IMR-90 (cell line): ENCODE measurements around the gene UGT8. TPM values are rescaled to one million over a fixed set of nuclear protein-coding genes. Genes with fewer than 3 reads are reported as not detected.

Source experiments
- ATAC-seq: fragments of 200-7000 bp; cut with Tn5 transposase; 2 replicates; pipeline ENCODE4 v1.9.1; 2020; ENCODE audit warnings: low read depth, mild to moderate bottlenecking, moderate library complexity
- BruUV-seq: library from RNA; stranded (reverse); fragments of 400-500 nt; replicated peaks from 2 replicates; lab custom pipeline; 2021; lab: Mats Ljungman, UMichigan
- CTCF ChIA-PET: fragments of 300-600 bp; formaldehyde crosslinking; extraction: SDS; loops from one replicate; lab custom pipeline; 2021; ENCODE audit warnings: antibody characterized with exemption; lab: Yijun Ruan, JAX
- POLR2A ChIA-PET: fragments of 300-600 bp; sonication (Branson Sonifier 250); formaldehyde crosslinking; loops from one replicate; lab custom pipeline; 2022; ENCODE audit warnings: antibody characterized with exemption; ENCODE audit not compliant: unreplicated experiment; lab: Charles Lee
- DNase-seq: peaks from one replicate; pipeline ENCODE4 v3.0.0; 2013
- H2AFZ ChIP-seq: replicated peaks from 2 replicates; pipeline ENCODE3; 2013; ENCODE audit warnings: low read length, mild to moderate bottlenecking; ENCODE audit not compliant: poor library complexity
- H2AK5ac ChIP-seq: 2 replicates; pipeline ENCODE4 v1.6.1; 2013; ENCODE audit warnings: low read depth, low read length, inconsistent platforms
- H2AK9ac ChIP-seq: replicated peaks from 2 replicates; pipeline ENCODE3; 2013; ENCODE audit warnings: mild to moderate bottlenecking, low read depth, low read length, moderate library complexity; ENCODE audit not compliant: poor library complexity
- H2BK120ac ChIP-seq: 2 replicates; pipeline ENCODE4 v1.6.1; 2013; ENCODE audit warnings: low read depth, low read length, inconsistent platforms
- H2BK15ac ChIP-seq: 3 replicates; pipeline ENCODE4 v1.6.1; 2013; ENCODE audit warnings: low read depth, low read length, inconsistent platforms
- H2BK20ac ChIP-seq: 2 replicates; pipeline ENCODE4 v1.6.1; 2013; ENCODE audit warnings: low read depth, mild to moderate bottlenecking, inconsistent platforms, low read length, moderate library complexity
- H2BK5ac ChIP-seq: 2 replicates; pipeline ENCODE4 v1.6.1; 2013; ENCODE audit warnings: mild to moderate bottlenecking, low read depth, low read length, inconsistent platforms; ENCODE audit not compliant: poor library complexity, severe bottlenecking
- H3K14ac ChIP-seq: replicated peaks from 2 replicates; pipeline ENCODE4 v1.6.1; 2013; ENCODE audit warnings: low read depth, low read length, inconsistent platforms
- H3K18ac ChIP-seq: 2 replicates; pipeline ENCODE4 v1.6.1; 2013; ENCODE audit warnings: low read depth, low read length, control low read depth
- H3K23ac ChIP-seq: 2 replicates; pipeline ENCODE4 v1.6.1; 2013; ENCODE audit warnings: low read depth, low read length, inconsistent platforms
- H3K27ac ChIP-seq: 2 replicates; pipeline ENCODE4 v1.5.1; 2013; ENCODE audit warnings: mild to moderate bottlenecking, control low read depth, low read length; ENCODE audit not compliant: insufficient read depth
- H3K27me3 ChIP-seq: 2 replicates; pipeline ENCODE4 v1.6.1; 2013; ENCODE audit warnings: low read length; ENCODE audit not compliant: control insufficient read depth, insufficient read depth
- H3K36me3 ChIP-seq: 2 replicates; pipeline ENCODE4 v1.6.1; 2013; ENCODE audit warnings: low read length, mixed read lengths; ENCODE audit not compliant: control insufficient read depth, insufficient read depth
- H3K4ac ChIP-seq: 2 replicates; pipeline ENCODE4 v1.6.1; 2013; ENCODE audit warnings: low read depth, low read length, inconsistent platforms
- H3K4me1 ChIP-seq: 2 replicates; pipeline ENCODE4 v1.6.1; 2013; ENCODE audit warnings: low read length, mixed read lengths; ENCODE audit not compliant: control insufficient read depth, insufficient read depth
- H3K4me2 ChIP-seq: 2 replicates; pipeline ENCODE4 v1.6.1; 2013; ENCODE audit warnings: low read depth, mild to moderate bottlenecking, control low read depth, low read length, moderate library complexity
- H3K4me3 ChIP-seq: 2 replicates; pipeline ENCODE4 v1.5.1; 2013; ENCODE audit warnings: low read depth, mild to moderate bottlenecking, control low read depth, low read length, moderate library complexity; ENCODE audit not compliant: insufficient read depth
- H3K56ac ChIP-seq: 2 replicates; pipeline ENCODE4 v1.6.1; 2013; ENCODE audit warnings: low read length, inconsistent platforms; ENCODE audit not compliant: insufficient read depth; ENCODE audit errors: extremely low read depth
- H3K79me1 ChIP-seq, 2 experiments: 2 replicates each; pipeline ENCODE4 v1.6.1; 2013; ENCODE audit warnings: low read length in 2 of 2, inconsistent platforms in 1 of 2, low read depth in 1 of 2
- H3K9ac ChIP-seq: 2 replicates; pipeline ENCODE4 v1.6.1; 2013; ENCODE audit warnings: low read depth, low read length, control low read depth
- H3K9me1 ChIP-seq: 2 replicates; pipeline ENCODE4 v1.6.1; 2013; ENCODE audit warnings: low read length, inconsistent platforms; ENCODE audit not compliant: insufficient read depth
- H3K9me3 ChIP-seq: 2 replicates; pipeline ENCODE4 v1.6.1; 2013; ENCODE audit warnings: low read length; ENCODE audit not compliant: control insufficient read depth, insufficient read depth
- H4K20me1 ChIP-seq: 2 replicates; pipeline ENCODE4 v1.6.1; 2013; ENCODE audit warnings: low read length, inconsistent platforms; ENCODE audit not compliant: insufficient read depth
- H4K5ac ChIP-seq: 2 replicates; pipeline ENCODE4 v1.6.1; 2013; ENCODE audit warnings: mild to moderate bottlenecking, low read depth, low read length, control low read depth
- H4K8ac ChIP-seq, 2 experiments: 2 replicates each; pipeline ENCODE4 v1.6.1; 2013; ENCODE audit warnings: low read depth in 2 of 2, low read length in 2 of 2, control low read depth in 1 of 2, inconsistent platforms in 1 of 2
- H4K91ac ChIP-seq: 2 replicates; pipeline ENCODE4 v1.6.1; 2013; ENCODE audit warnings: low read depth, low read length, inconsistent platforms; ENCODE audit not compliant: insufficient read depth
- CEBPB ChIP-seq: IDR thresholded peaks from 2 replicates; pipeline ENCODE4 v1.6.1; 2012; ENCODE audit warnings: low read depth, low read length, improper control_type of control experiment
- MAFK ChIP-seq: IDR thresholded peaks from 2 replicates; pipeline ENCODE4 v1.6.1; 2012; ENCODE audit warnings: low read depth, low read length, improper control_type of control experiment
- POLR2A ChIP-seq: IDR thresholded peaks from 2 replicates; pipeline ENCODE4 v1.6.1; 2012; ENCODE audit warnings: mild to moderate bottlenecking, low read depth, low read length
- RAD21 ChIP-seq: IDR thresholded peaks from 2 replicates; pipeline ENCODE4 v1.6.1; 2012; ENCODE audit warnings: low read length, improper control_type of control experiment
- RFX5 ChIP-seq: IDR thresholded peaks from 2 replicates; pipeline ENCODE4 v1.8.0; 2012; ENCODE audit warnings: low read depth, mild to moderate bottlenecking, low read length, moderate library complexity
- WGBS, 2 experiments: methylation state at CpG; one replicate each; pipeline versions ENCODE4 v1.1.5 to v1.1.7; 2013; ENCODE audit warnings: missing lambda C conversion rate in 2 of 2; ENCODE audit not compliant: insufficient read length in 1 of 2; ENCODE audit errors: extremely low coverage in 2 of 2; 5-methylcytosine and 5-hydroxymethylcytosine counted together
- dilution Hi-C: fragments of 300-500 bp; cut with HindIII; formaldehyde crosslinking; loops from one replicate; pipeline ENCODE4 v1.14.3; 2018; ENCODE audit warnings: low sequenced_read_pairs; ENCODE audit not compliant: unreplicated experiment
- in situ Hi-C: fragments of 300-500 bp; cut with MboI; formaldehyde crosslinking; loops from 3 replicates; pipeline ENCODE4 v1.14.3; 2019; ENCODE audit warnings: low sequenced_read_pairs, inconsistent platforms, mixed read lengths
- intact Hi-C: fragments of 100-400 bp; cut with micrococcal nuclease; formaldehyde crosslinking; loops from 2 replicates; pipeline ENCODE4 v1.10.0; 2022
- polyA plus RNA-seq, 3 experiments: library from polyadenylated mRNA; depleted of rRNA; stranded (reverse); fragments of >200 nt; gene quantifications; 2 replicates each; pipeline ENCODE4 v1.2.3, GENCODE V29; 2012; ENCODE audit warnings: low replicate concordance in 1 of 3
- total RNA-seq: library from RNA; depleted of rRNA; stranded (reverse); fragments of >200 nt; gene quantifications from 2 replicates; pipeline ENCODE4 v1.2.3, GENCODE V29; 2012

UGT8 gene
- total and polyA plus RNA-seq, 2 of the 4 experiments (the other 2 are of a cell fraction): not detected

- H3K9me1 ChIP-seq: no peaks in the 10 kb centered on the region
- intact Hi-C loops: no loop called here
These were observed 1.0 kb upstream of the UGT8 start for GRCh38 chr4:114597410-114598115.

More at GRCh38 chr4:114597410-114598115, 1.0 kb upstream of the UGT8 start:
- Histone ChIP-seq H3K14ac (no peak overlapping the region), H3K9me3 (no peaks in the 10 kb centered on the region), H3K4me3 (no peak overlapping the region), H2BK120ac (no peak overlapping the region), H3K4me2 (no peak overlapping the region; the same call in 1 of the 2 replicates), H3K4ac (no peak overlapping the region), H3K27me3 (peaks cover 24% of the 10 kb centered on the region), H4K5ac (no peak overlapping the region), H4K91ac (no peak overlapping the region), H4K20me1 (no peaks in the 10 kb centered on the region), H3K56ac (no peak overlapping the region), H3K18ac (no peak overlapping the region), H2BK15ac (no peak overlapping the region), H3K23ac (no peak overlapping the region), H2AFZ (no peak overlapping the region), H2AK5ac (no peak overlapping the region), H3K36me3 (no peaks in the 10 kb centered on the region), H2BK20ac (no peak overlapping the region), H4K8ac (no peak overlapping the region), H2BK5ac (no peak overlapping the region), H3K79me1 (no peaks in the 10 kb centered on the region), H3K27ac (no peak overlapping the region), H3K9ac (no peak overlapping the region), H2AK9ac (no peak overlapping the region), H3K4me1 (peaks cover 1% of the 10 kb centered on the region; the same call in 1 of the 2 replicates)
- in situ Hi-C loops: no loop called here
- DNase-seq (no peak), ATAC-seq (no peak)
- WGBS, 2 experiments: 34% methylated on average over 5 of the region's 17 CpGs; no CpG with 5 or more reads in 1 of the 2 experiments
- dilution Hi-C loops: no loop called here
- BruUV-seq: no TSS peak
- TF ChIP-seq RAD21 (no peak), CEBPB (no peak), POLR2A (no peak), RFX5 (no peak), MAFK (peak; percentile 36; the same call in 1 of the 2 replicates)
- POLR2A ChIA-PET: no interaction called here
- CTCF ChIA-PET: no interaction called here
